Measurements from ENCODE around the gene SRSF9. TPM values are rescaled to one million over a fixed set of nuclear protein-coding genes. Genes with fewer than 3 reads are reported as not detected.

Gene SRSF9
- total and polyA plus RNA-seq, 2 of the 13 experiments (the other 11 are each of a cell fraction or from before 2014, with no cell fraction given): 125 to 144 TPM

DNA sequence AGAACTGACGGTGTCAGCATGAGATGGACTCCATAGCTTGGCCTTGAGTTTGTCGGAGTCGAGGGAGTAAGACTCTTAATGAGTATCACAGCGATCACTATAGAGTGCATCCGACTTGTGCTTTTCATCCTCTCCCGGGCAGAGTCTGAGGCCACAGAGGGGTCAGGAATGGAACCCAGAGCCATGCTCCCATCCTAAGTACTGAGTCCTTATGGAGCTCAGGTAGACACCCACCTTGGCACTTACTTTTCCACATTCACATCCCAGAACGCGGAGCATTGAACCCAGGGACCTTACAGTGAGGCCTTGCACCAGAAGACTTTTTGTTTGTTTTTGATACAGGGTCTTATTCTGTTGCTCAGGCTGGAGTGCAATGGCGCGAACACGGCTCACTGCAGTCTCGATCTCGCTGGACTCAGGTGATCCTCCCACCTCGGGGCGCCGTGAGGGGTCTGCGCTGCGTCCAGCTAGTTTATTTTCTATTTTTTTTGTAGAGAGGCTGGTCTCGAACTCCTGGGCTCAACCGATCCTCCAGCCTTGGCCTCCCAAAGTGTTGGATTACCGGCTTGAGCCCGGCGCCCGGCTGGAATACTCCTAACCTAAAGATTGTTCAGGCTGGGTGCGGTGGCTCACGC, 719 bp upstream of the SRSF9 start (continued):
- TF ChIP-seq, protein P1, sequence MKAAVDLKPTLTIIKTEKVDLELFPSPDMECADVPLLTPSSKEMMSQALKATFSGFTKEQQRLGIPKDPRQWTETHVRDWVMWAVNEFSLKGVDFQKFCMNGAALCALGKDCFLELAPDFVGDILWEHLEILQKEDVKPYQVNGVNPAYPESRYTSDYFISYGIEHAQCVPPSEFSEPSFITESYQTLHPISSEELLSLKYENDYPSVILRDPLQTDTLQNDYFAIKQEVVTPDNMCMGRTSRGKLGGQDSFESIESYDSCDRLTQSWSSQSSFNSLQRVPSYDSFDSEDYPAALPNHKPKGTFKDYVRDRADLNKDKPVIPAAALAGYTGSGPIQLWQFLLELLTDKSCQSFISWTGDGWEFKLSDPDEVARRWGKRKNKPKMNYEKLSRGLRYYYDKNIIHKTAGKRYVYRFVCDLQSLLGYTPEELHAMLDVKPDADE (CRISPR knock-in tag; IDR thresholded peaks at IDR 0.05): no peak
- no peak for TF ChIP-seq ZNF274 (CRISPR knock-in tag; IDR thresholded peaks at IDR 0.05)
- TF ChIP-seq U2AF2 (IDR thresholded peaks at IDR 0.05; ENCODE audit: low read depth, low read length): no peak
- TF ChIP-seq ADNP (CRISPR knock-in tag; IDR thresholded peaks at IDR 0.05): no peak
- TF ChIP-seq HOXA5 (CRISPR knock-in tag; IDR thresholded peaks at IDR 0.05): no peak
- TF ChIP-seq NFIB (CRISPR knock-in tag; IDR thresholded peaks at IDR 0.05; ENCODE audit: borderline replicate concordance): 0 out of 2 replicates have a peak, but pooled peaks have one; percentile 29
- TF ChIP-seq, protein P2, sequence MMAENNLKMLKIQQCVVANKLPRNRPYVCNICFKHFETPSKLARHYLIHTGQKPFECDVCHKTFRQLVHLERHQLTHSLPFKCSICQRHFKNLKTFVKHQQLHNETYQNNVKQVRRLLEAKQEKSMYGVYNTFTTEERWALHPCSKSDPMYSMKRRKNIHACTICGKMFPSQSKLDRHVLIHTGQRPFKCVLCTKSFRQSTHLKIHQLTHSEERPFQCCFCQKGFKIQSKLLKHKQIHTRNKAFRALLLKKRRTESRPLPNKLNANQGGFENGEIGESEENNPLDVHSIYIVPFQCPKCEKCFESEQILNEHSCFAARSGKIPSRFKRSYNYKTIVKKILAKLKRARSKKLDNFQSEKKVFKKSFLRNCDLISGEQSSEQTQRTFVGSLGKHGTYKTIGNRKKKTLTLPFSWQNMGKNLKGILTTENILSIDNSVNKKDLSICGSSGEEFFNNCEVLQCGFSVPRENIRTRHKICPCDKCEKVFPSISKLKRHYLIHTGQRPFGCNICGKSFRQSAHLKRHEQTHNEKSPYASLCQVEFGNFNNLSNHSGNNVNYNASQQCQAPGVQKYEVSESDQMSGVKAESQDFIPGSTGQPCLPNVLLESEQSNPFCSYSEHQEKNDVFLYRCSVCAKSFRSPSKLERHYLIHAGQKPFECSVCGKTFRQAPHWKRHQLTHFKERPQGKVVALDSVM (CRISPR knock-in tag; IDR thresholded peaks at IDR 0.05): peak; percentile 80

- BruUV-seq (replicated peaks): no TSS peak
- peak overlapping the region; percentile 90 for H3K9ac ChIP-seq (ENCODE audit: insufficient read depth, low read depth, low read length)
- intact Hi-C loops (cut with micrococcal nuclease; ENCODE audit: unreplicated experiment) (loop anchor here (2.0 kb wide), 3 partner anchors 22 to 60 kb away; partner anchors contain the start of genes COQ5, DYNLL1, GATC and TRIAP1), in situ Hi-C loops (cut with HindIII; ENCODE audit: extremely low pct_ligation_motif_present, low pct_unique_long_range_greater_than_20kb) (no loop called here)
- H3K4me1 ChIP-seq (ENCODE audit: insufficient read depth, low read length): peaks cover 56% of the 10 kb centered on the region
- H3K27me3 ChIP-seq (ENCODE audit: control insufficient read depth in 1 of 2, insufficient read depth in 2 of 2, low read length in 2 of 2): no peaks in the 10 kb centered on the region; a peak in 1 of 5 replicates
- peaks cover 44% of the 10 kb centered on the region for H3K79me2 ChIP-seq (ENCODE audit: insufficient read depth, low read length)
- peak overlapping the region; percentile 74 to 85 (median 81) for H3K4me3 ChIP-seq (replicated peaks in 1 of 3; ENCODE audit: insufficient read depth in 1 of 3, low read depth in 2 of 3, low read length in 3 of 3)
- H3K4me2 ChIP-seq (ENCODE audit: low read depth, low read length): peak overlapping the region; percentile 86
- peak; percentile 11 for ATAC-seq
- H3K27ac ChIP-seq (ENCODE audit: extremely low read length, insufficient read depth, low read length): peak overlapping the region; percentile 78
- POLR2A ChIA-PET: interaction anchor here (1.0 to 3.2 kb wide), 8 partner anchors 10 to 152 kb away, joined by 3 to 16 read pairs (median 5); partner anchors contain the start of genes COQ5 and DYNLL1
- H4K20me1 ChIP-seq (ENCODE audit: insufficient read depth, low read length): peaks cover 26% of the 10 kb centered on the region
- H2AFZ ChIP-seq (ENCODE audit: low read length): no peak overlapping the region
- H3K9me3 ChIP-seq (ENCODE audit: low read length): no peaks in the 10 kb centered on the region
- DNase-seq (ENCODE audit: low spot score): no peak
- WGBS (ENCODE audit: low lambda C conversion rate): 1% methylated on average over 36 of the region's 57 CpGs
- H3K36me3 ChIP-seq (replicated peaks in 1 of 2; ENCODE audit: control insufficient read depth in 1 of 2, insufficient read depth in 2 of 2, low read length in 2 of 2): peaks cover 5 to 29% of the 10 kb centered on the region in 2 experiments
- CTCF ChIA-PET (ENCODE audit: low intra/inter-chr PET ratio, low total read pairs): interaction anchor here (1.2 kb wide), 1 partner anchor 29 kb away, joined by 3 read pairs; no protein-coding TSS in a partner anchor
- no peak for FAIRE-seq
- no peak for TF ChIP-seq ZBTB38 (CRISPR knock-in tag; IDR thresholded peaks at IDR 0.05)
- TF ChIP-seq, protein P3, sequence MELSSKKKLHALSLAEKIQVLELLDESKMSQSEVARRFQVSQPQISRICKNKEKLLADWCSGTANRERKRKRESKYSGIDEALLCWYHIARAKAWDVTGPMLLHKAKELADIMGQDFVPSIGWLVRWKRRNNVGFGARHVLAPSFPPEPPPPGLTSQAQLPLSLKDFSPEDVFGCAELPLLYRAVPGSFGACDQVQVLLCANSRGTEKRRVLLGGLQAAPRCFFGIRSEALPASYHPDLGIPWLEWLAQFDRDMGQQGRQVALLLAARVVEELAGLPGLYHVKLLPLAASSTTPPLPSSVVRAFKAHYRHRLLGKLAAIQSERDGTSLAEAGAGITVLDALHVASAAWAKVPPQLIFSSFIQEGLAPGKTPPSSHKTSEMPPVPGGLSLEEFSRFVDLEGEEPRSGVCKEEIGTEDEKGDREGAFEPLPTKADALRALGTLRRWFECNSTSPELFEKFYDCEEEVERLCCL (CRISPR knock-in tag; IDR thresholded peaks at IDR 0.05; ENCODE audit: borderline replicate concordance): 0 out of 2 replicates have a peak, but pooled peaks have one; percentile 44
- TF ChIP-seq AGO1 (IDR thresholded peaks at IDR 0.05; ENCODE audit: low read depth, low read length, poor library complexity, severe bottlenecking): peak; percentile 55
- peak; percentile 71 for TF ChIP-seq AGO2 (optimal IDR thresholded peaks at IDR 0.05; ENCODE audit: low read depth, low read length)
- no peak for TF ChIP-seq PAX8 (CRISPR knock-in tag; IDR thresholded peaks at IDR 0.05; ENCODE audit: borderline replicate concordance)
- TF ChIP-seq HDAC1 (CRISPR knock-in tag; IDR thresholded peaks at IDR 0.05): peak; percentile 37; the same call in 1 of the 2 replicates
- TF ChIP-seq YEATS4 (CRISPR knock-in tag; IDR thresholded peaks at IDR 0.05; ENCODE audit: borderline replicate concordance): no peak
- TF ChIP-seq PHF20 (CRISPR knock-in tag; IDR thresholded peaks at IDR 0.05): no peak
- 0 out of 4 replicates have a peak, but pooled peaks of 1 of the 2 experiments have one; percentile 0 for TF ChIP-seq EP300 (IDR thresholded peaks at IDR 0.05; ENCODE audit: low read depth in 2 of 2, low read length in 2 of 2)
- no peak for TF ChIP-seq EP300 (CRISPR knock-in tag; IDR thresholded peaks at IDR 0.05; ENCODE audit: borderline replicate concordance)
Observed at GRCh38 chr12:120468821-120469449, 613 bp downstream of the SRSF9 start.

Measured in HepG2 (cell line).